ENCODE data around the gene FTSJ3. TPM values are rescaled to one million over a fixed set of nuclear protein-coding genes. Genes with fewer than 3 reads are reported as not detected.

The FTSJ3 gene
- total and polyA plus RNA-seq, 2 of the 13 experiments (the other 11 are each of a cell fraction or from before 2014, with no cell fraction given): 26.0 to 64.2 TPM

- TF ChIP-seq SRY (CRISPR knock-in tag; IDR thresholded peaks at IDR 0.05) (peak; percentile 93), NR2F1 (CRISPR knock-in tag; IDR thresholded peaks at IDR 0.05) (peak; percentile 97 to 99), AKAP8 (CRISPR knock-in tag; IDR thresholded peaks at IDR 0.05) (peak; percentile 83; the same call in 1 of the 2 replicates), ZNF609 (CRISPR knock-in tag; IDR thresholded peaks at IDR 0.05; ENCODE audit: borderline replicate concordance) (no peak; the same call in 1 of the 2 replicates), SCMH1 (CRISPR knock-in tag; IDR thresholded peaks at IDR 0.05; ENCODE audit: borderline replicate concordance) (no peak), KDM6A (CRISPR knock-in tag; IDR thresholded peaks at IDR 0.05; ENCODE audit: low read depth) (no peak), ZNF720 (CRISPR knock-in tag; IDR thresholded peaks at IDR 0.05) (peak; percentile 68; the same call in 1 of the 2 replicates), FOXA3 (CRISPR knock-in tag; IDR thresholded peaks at IDR 0.05) (peak; percentile 80), FLYWCH1 (CRISPR knock-in tag; IDR thresholded peaks at IDR 0.05) (0 out of 2 replicates have a peak, but pooled peaks have one; percentile 47), BORCS8-MEF2B (CRISPR knock-in tag; IDR thresholded peaks at IDR 0.05) (peak; percentile 99), SP5 (CRISPR knock-in tag; IDR thresholded peaks at IDR 0.05; ENCODE audit: borderline replicate concordance, low read depth) (peak; percentile 86), HDAC2 (CRISPR knock-in tag; IDR thresholded peaks at IDR 0.05) (peak; percentile 67), YY1 (IDR thresholded peaks at IDR 0.05; ENCODE audit: insufficient read depth, insufficient replicate concordance, low read depth, low read length) (peak; percentile 94), FOXJ3 (CRISPR knock-in tag; IDR thresholded peaks at IDR 0.05; ENCODE audit: borderline replicate concordance) (peak; percentile 86), YEATS4 (CRISPR knock-in tag; IDR thresholded peaks at IDR 0.05; ENCODE audit: borderline replicate concordance) (peak; percentile 98)
- TF ChIP-seq, protein P1, sequence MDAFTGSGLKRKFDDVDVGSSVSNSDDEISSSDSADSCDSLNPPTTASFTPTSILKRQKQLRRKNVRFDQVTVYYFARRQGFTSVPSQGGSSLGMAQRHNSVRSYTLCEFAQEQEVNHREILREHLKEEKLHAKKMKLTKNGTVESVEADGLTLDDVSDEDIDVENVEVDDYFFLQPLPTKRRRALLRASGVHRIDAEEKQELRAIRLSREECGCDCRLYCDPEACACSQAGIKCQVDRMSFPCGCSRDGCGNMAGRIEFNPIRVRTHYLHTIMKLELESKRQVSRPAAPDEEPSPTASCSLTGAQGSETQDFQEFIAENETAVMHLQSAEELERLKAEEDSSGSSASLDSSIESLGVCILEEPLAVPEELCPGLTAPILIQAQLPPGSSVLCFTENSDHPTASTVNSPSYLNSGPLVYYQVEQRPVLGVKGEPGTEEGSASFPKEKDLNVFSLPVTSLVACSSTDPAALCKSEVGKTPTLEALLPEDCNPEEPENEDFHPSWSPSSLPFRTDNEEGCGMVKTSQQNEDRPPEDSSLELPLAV (CRISPR knock-in tag; conservative IDR thresholded peaks at IDR 0.05; ENCODE audit: low read depth): peak; percentile 96
- TF ChIP-seq, protein P2, sequence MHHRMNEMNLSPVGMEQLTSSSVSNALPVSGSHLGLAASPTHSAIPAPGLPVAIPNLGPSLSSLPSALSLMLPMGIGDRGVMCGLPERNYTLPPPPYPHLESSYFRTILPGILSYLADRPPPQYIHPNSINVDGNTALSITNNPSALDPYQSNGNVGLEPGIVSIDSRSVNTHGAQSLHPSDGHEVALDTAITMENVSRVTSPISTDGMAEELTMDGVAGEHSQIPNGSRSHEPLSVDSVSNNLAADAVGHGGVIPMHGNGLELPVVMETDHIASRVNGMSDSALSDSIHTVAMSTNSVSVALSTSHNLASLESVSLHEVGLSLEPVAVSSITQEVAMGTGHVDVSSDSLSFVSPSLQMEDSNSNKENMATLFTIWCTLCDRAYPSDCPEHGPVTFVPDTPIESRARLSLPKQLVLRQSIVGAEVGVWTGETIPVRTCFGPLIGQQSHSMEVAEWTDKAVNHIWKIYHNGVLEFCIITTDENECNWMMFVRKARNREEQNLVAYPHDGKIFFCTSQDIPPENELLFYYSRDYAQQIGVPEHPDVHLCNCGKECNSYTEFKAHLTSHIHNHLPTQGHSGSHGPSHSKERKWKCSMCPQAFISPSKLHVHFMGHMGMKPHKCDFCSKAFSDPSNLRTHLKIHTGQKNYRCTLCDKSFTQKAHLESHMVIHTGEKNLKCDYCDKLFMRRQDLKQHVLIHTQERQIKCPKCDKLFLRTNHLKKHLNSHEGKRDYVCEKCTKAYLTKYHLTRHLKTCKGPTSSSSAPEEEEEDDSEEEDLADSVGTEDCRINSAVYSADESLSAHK (CRISPR knock-in tag; IDR thresholded peaks at IDR 0.05; ENCODE audit: borderline replicate concordance): no peak
- TF ChIP-seq, protein P3, sequence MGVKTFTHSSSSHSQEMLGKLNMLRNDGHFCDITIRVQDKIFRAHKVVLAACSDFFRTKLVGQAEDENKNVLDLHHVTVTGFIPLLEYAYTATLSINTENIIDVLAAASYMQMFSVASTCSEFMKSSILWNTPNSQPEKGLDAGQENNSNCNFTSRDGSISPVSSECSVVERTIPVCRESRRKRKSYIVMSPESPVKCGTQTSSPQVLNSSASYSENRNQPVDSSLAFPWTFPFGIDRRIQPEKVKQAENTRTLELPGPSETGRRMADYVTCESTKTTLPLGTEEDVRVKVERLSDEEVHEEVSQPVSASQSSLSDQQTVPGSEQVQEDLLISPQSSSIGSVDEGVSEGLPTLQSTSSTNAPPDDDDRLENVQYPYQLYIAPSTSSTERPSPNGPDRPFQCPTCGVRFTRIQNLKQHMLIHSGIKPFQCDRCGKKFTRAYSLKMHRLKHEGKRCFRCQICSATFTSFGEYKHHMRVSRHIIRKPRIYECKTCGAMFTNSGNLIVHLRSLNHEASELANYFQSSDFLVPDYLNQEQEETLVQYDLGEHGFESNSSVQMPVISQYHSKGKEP (CRISPR knock-in tag; IDR thresholded peaks at IDR 0.05): peak; percentile 94
Measured at GRCh38 chr17:63842540-63843386, 15.3 kb upstream of the FTSJ3 start, which contains the start of gene SMARCD2 (continued).

All from HepG2 (cell line).